ENCODE measurements around the gene FREM1. TPM values are rescaled to one million over a fixed set of nuclear protein-coding genes. Genes with fewer than 3 reads are reported as not detected.

The FREM1 gene
- total and polyA plus RNA-seq, 2 donors (not counting 1 experiment from before 2014, with no cell fraction given): not detected

DNA sequence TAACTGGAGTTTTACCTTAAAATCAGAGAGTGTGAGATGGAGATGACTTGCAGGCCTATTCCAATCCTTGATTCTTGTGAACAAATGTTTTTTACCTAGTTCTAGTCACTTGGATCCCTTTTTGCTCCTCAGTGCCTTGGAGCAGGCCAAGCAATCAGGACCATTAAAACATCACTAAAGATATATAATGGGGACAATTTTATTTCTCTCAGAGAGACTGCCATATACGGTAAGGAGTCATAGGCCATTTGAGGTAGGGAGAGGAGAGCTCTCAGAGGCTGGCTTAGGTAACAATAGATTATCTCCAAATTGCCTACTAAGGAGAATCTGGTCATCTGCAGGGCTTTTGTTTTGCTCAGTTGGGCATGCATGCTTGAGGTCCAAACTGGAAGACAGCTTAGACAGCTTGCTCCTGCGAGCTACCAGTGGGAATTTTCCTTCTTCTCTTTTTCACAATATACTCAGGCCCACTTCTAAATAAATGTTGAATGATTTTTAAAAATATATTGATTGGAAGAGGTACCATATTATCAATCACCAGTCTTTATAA lies 44.0 kb downstream of the FREM1 start:
- H3K4me3 ChIP-seq (ENCODE audit: control extremely low read depth in 1 of 5, extremely low read depth in 1 of 5, insufficient read depth in 1 of 5, low read depth in 2 of 5, low read length in 4 of 5): no peak overlapping the region
- ATAC-seq (ENCODE audit: low read depth) (no peak), DNase-seq (no peak)
- H2AFZ ChIP-seq (ENCODE audit: insufficient read depth, low read depth, low read length, poor library complexity, severe bottlenecking): no peak overlapping the region
- no CpG with 5 or more reads among the region's 2 CpGs for WGBS (ENCODE audit: insufficient coverage)
- Mint-ChIP-seq H3K27me3 (no peaks in the 10 kb centered on the region), H3K27ac (no peak overlapping the region), H3K4me3 (no peak overlapping the region), H3K4me1 (no peaks in the 10 kb centered on the region), H3K9me3 (ENCODE audit: insufficient read depth) (no peaks in the 10 kb centered on the region)
- H3K4me2 ChIP-seq (replicated peaks; ENCODE audit: low read depth, low read length, poor library complexity, severe bottlenecking): no peak overlapping the region
- H3K9ac ChIP-seq (ENCODE audit: low read length): no peak overlapping the region
- ChIA-PET CTCF (no interaction called here), POLR2A (no interaction called here)
- no peaks in the 10 kb centered on the region for H3K79me2 ChIP-seq (ENCODE audit: control insufficient read depth, insufficient read depth, low read length)
- no peaks in the 10 kb centered on the region for H4K20me1 ChIP-seq (ENCODE audit: control insufficient read depth, insufficient read depth, low read length, poor library complexity, severe bottlenecking)
- no peaks in the 10 kb centered on the region for H3K27me3 ChIP-seq (replicated peaks in 1 of 4; ENCODE audit: control extremely low read depth in 1 of 4, control insufficient read depth in 3 of 4, insufficient read depth in 4 of 4, low read length in 3 of 4)
- no peaks in the 10 kb centered on the region for H3K36me3 ChIP-seq (replicated peaks in 1 of 2; ENCODE audit: control extremely low read depth in 1 of 2, control insufficient read depth in 1 of 2, extremely low read depth in 1 of 2, insufficient read depth in 2 of 2, low read length in 1 of 2)
- no peaks in the 10 kb centered on the region for H3K4me1 ChIP-seq (ENCODE audit: control insufficient read depth in 2 of 2, insufficient read depth in 2 of 2, low read length in 2 of 2)
- intact Hi-C loops (cut with micrococcal nuclease): no loop called here
- no peaks in the 10 kb centered on the region for H3K9me3 ChIP-seq (ENCODE audit: control extremely low read depth in 1 of 3, control insufficient read depth in 2 of 3, insufficient read depth in 1 of 3, low read length in 2 of 3)
- no peak overlapping the region for H3K27ac ChIP-seq (ENCODE audit: low read length in 2 of 2)
- TF ChIP-seq, protein P1, sequence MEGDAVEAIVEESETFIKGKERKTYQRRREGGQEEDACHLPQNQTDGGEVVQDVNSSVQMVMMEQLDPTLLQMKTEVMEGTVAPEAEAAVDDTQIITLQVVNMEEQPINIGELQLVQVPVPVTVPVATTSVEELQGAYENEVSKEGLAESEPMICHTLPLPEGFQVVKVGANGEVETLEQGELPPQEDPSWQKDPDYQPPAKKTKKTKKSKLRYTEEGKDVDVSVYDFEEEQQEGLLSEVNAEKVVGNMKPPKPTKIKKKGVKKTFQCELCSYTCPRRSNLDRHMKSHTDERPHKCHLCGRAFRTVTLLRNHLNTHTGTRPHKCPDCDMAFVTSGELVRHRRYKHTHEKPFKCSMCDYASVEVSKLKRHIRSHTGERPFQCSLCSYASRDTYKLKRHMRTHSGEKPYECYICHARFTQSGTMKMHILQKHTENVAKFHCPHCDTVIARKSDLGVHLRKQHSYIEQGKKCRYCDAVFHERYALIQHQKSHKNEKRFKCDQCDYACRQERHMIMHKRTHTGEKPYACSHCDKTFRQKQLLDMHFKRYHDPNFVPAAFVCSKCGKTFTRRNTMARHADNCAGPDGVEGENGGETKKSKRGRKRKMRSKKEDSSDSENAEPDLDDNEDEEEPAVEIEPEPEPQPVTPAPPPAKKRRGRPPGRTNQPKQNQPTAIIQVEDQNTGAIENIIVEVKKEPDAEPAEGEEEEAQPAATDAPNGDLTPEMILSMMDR (IDR thresholded peaks at IDR 0.05): no peak
- no peak for TF ChIP-seq EZH2 (IDR thresholded peaks at IDR 0.05; ENCODE audit: borderline replicate concordance, insufficient read depth, low read depth, low read length, poor library complexity, severe bottlenecking)

DNA sequence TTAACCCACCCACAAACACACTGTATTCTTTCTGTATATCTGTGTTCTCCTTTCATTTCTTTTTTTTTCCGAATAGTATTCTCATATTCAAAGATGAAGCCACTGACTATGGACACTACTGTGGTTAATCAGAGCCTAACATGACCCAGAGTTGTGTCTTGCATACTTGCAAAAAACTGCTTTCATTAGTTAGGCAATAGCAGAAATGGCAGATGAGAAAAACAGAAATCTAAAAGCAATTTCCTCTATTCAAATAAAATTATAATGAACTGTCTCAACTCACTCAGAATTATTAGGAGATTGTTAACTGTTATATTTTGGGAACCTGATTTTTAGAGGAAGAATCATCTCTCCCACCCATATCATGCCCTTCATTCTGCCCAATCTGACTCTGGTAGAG lies 45.9 kb downstream of the FREM1 start:
- H3K79me2 ChIP-seq (ENCODE audit: control insufficient read depth, insufficient read depth, low read length): no peaks in the 10 kb centered on the region
- H3K27ac ChIP-seq (ENCODE audit: low read length in 2 of 2): no peak overlapping the region
- Mint-ChIP-seq H3K4me1 (no peaks in the 10 kb centered on the region), H3K4me3 (no peak overlapping the region), H3K27ac (no peak overlapping the region), H3K27me3 (no peaks in the 10 kb centered on the region), H3K9me3 (ENCODE audit: insufficient read depth) (no peaks in the 10 kb centered on the region)
- ChIA-PET CTCF (no interaction called here), POLR2A (no interaction called here)
- no peak overlapping the region for H3K9ac ChIP-seq (ENCODE audit: low read length)
- no peak overlapping the region for H3K4me2 ChIP-seq (replicated peaks; ENCODE audit: low read depth, low read length, poor library complexity, severe bottlenecking)
- H3K4me1 ChIP-seq (ENCODE audit: control insufficient read depth in 2 of 2, insufficient read depth in 2 of 2, low read length in 2 of 2): no peaks in the 10 kb centered on the region
- no peaks in the 10 kb centered on the region for H3K9me3 ChIP-seq (ENCODE audit: control extremely low read depth in 1 of 3, control insufficient read depth in 2 of 3, insufficient read depth in 1 of 3, low read length in 2 of 3)
- H3K36me3 ChIP-seq (replicated peaks in 1 of 2; ENCODE audit: control extremely low read depth in 1 of 2, control insufficient read depth in 1 of 2, extremely low read depth in 1 of 2, insufficient read depth in 2 of 2, low read length in 1 of 2): no peaks in the 10 kb centered on the region
- ATAC-seq (ENCODE audit: low read depth) (no peak), DNase-seq (no peak)
- WGBS (ENCODE audit: insufficient coverage): 40% methylated on average over 1 of the region's 1 CpG
- H4K20me1 ChIP-seq (ENCODE audit: control insufficient read depth, insufficient read depth, low read length, poor library complexity, severe bottlenecking): no peaks in the 10 kb centered on the region
- no peaks in the 10 kb centered on the region for H3K27me3 ChIP-seq (replicated peaks in 1 of 4; ENCODE audit: control extremely low read depth in 1 of 4, control insufficient read depth in 3 of 4, insufficient read depth in 4 of 4, low read length in 3 of 4)
- intact Hi-C loops (cut with micrococcal nuclease): no loop called here
- TF ChIP-seq, protein P1 (IDR thresholded peaks at IDR 0.05): no peak
- TF ChIP-seq EZH2 (IDR thresholded peaks at IDR 0.05; ENCODE audit: borderline replicate concordance, insufficient read depth, low read depth, low read length, poor library complexity, severe bottlenecking): no peak
- H3K4me3 ChIP-seq (ENCODE audit: control extremely low read depth in 1 of 5, extremely low read depth in 1 of 5, insufficient read depth in 1 of 5, low read depth in 2 of 5, low read length in 4 of 5): no peak overlapping the region
- no peak overlapping the region for H2AFZ ChIP-seq (ENCODE audit: insufficient read depth, low read depth, low read length, poor library complexity, severe bottlenecking)
